ENCODE results near the gene LDLRAD2.
"Not testable (repeated sequence)": the region's sequence is repeated elsewhere in the genome, so short reads cannot be mapped to it uniquely, and the experiment has no call there.

The LDLRAD2 gene

DNA sequence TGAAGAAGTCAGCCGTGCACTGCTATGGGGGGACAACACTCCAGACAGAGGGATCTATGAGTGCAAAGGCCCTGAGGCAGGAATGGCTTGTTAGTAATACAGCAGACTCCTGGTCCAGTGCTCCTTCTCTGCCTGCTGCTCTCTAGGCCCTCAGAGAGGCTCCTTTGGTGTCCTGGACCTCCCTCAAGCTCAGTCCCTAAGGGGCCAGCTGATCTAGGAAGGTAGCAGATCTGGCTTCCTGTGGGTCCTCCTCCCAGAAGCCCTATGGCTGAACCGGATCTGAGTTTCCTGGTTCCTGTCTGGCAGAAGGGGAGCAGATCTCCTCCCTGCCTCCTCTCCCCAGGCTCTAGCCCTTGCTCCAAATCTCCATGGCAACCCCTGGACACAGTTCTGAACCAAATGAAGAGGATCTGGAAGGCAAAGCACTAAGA is at the start of gene LDLRAD2:
Gene LDLRAD2 (plus strand): TSS at position 391 of the 431 bp plus-strand sequence. CDS start 187 bp downstream, outside the sequence.
- DNase-seq (ENCODE audit: low read depth in 2 of 2) = no peak

DNA sequence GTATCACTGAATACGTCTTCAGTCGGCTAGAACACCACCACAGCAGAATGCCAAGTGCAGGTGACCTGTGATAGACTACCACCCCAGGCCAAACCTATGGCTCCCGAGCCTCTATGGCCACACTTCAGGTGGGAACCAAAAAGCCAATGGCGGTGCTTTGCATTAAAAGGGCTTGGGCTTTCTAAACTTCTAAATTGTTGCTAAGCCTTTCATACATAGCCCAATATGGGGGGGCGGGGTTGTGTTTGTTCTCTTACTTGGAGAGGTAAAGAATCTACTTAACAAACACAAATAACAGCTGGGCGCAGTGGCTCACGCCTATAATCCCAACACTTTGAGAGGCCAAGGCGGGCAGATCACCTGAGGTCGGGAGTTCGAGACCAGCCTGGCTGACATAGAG is 48.8 kb upstream of the LDLRAD2 start:
- no peak for DNase-seq (ENCODE audit: low read depth in 2 of 2)

DNA sequence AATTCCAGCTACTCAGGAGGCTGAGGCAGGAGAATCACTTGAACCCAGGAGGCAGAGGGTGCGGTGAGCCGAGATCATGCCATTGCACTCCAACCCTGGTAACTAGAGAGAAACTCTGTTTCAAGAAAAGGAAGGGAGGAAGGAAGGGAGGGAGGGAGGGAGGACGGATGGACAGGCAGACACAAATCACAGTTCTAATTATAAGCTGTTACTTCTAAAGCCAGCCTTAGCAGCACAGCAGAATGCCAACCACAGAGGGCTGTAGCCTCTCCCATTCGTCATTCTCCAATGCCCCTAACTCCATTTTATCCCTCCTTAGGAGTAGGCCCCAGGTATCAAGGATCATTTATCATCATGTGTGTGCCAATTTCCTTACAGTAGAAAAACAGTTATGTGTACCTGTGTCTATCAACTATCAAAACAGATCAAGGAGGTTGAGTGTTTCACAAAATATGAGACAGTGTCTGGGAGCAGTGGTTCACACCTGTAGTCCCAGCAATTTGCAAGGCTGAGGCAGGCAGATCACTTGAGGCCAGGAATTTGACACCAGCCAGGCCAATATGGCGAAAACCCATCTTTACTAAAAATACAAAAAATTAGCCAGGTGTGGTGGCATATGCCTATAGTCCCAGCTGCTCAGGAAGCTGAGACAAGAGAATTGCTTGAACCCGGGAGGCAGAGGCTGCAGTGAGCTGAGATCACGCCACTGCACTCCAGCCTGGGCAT is 48.2 kb upstream of the LDLRAD2 start:
- no peak for DNase-seq (ENCODE audit: low read depth in 2 of 2)

- no peak for DNase-seq (ENCODE audit: low read depth in 2 of 2)
Measured at GRCh38 chr1:21764615-21765423, 47.2 kb upstream of the LDLRAD2 start.

- DNase-seq (ENCODE audit: low read depth in 2 of 2) = no peak
Measured at GRCh38 chr1:21766210-21766609, 45.9 kb upstream of the LDLRAD2 start.

- not testable (repeated sequence) for DNase-seq (ENCODE audit: low read depth in 2 of 2)
Measured at GRCh38 chr1:21767106-21767505, 45.0 kb upstream of the LDLRAD2 start.

DNA sequence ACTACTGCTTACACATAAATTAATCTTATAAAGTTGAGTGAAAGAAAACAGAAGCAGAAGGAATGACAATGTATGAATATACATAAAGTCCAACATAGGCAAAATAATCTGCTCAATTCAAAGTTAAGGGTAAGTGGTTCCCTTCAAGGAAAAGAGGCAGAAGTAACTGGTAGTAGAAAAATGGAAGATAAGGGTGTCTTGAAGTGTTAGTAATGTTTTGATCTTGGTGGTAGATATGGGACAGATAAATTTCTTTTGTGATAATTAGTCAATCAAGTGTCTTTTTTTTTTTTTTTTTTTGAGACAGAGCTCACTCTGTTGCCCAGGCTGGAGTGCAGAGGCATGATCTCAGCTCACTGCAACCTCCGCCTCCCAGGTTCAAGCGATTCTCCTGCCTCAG is 41.9 kb upstream of the LDLRAD2 start:
- DNase-seq (ENCODE audit: low read depth in 2 of 2) = no peak

GRCh38 chr1:21770602-21771001 is 41.5 kb upstream of the LDLRAD2 start:
- not testable (repeated sequence) for DNase-seq (ENCODE audit: low read depth in 2 of 2)

- not testable (repeated sequence) for DNase-seq (ENCODE audit: low read depth in 2 of 2)
Measured at GRCh38 chr1:21771672-21772071, 40.4 kb upstream of the LDLRAD2 start.

DNA sequence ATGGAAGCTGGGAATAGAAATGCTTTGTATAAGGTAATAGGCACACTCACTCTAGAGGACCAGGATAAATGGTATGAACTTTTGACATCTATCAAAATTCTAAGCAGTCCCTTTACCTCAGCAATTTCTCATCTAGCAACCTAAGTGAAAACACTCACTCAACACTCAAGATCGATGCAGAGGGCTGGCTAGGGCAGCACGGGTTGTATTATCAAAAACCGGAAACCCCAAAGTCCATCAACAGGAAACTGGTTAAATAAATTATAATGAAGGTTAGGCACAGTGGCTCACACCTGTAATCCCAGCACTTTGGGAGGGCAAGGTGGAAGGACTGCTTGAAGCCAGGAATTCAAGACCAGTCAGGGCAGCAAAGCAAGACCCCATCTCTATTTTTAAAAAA is 38.5 kb upstream of the LDLRAD2 start:
- DNase-seq (ENCODE audit: low read depth in 2 of 2) = no peak

DNA sequence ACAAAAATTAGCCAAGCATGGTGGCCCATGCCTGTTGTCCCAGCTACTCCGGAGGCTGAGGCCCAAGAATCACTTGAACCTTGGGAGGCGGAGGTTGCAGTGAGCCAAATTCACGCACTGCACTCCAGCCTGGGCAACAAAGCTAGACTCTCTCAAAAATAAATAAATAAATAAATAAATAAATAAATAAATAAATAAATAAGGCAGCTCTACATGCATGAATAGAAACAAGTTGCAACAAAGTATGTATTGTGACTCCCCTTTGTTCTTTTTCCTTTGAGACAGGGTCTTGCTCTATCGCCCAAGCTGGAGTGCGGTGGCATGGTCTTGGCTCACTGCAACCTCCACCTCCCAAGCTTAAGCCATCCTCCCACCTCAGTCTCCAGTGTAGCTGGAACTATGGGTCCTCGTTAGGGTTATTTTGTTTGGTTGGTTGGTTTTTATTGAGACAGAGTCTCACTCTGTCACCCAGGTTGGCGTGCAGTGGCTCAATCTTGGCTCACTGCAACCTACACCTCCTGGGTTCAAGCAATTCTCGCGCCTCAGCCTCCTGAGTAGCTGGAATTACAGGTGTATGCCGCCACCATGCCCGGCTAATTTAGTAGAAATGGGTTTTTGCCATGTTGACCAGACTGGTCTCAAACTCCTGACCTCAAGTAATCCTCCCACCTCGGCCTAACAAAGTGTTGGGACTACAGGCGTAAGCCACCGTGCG is 37.1 kb upstream of the LDLRAD2 start:
- DNase-seq (ENCODE audit: low read depth in 2 of 2) = no peak

DNA sequence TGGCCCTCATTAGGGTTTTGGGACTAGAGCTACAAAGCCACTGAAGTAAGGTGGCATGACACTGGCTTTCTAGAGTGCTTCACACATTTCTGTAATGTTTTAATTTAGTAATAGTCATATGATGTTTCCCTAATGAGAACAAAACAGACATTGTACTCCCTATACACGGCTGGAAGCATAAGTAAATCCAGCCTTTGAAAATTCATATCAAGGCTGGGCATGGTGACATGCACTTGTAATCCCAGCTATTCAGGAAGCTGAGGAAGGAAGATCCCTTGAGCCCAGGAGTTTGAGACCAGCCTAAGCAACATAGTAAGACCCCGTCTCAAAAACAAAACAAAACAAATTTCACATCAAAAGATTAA is 36.5 kb upstream of the LDLRAD2 start:
- no peak for DNase-seq (ENCODE audit: low read depth in 2 of 2)

DNA sequence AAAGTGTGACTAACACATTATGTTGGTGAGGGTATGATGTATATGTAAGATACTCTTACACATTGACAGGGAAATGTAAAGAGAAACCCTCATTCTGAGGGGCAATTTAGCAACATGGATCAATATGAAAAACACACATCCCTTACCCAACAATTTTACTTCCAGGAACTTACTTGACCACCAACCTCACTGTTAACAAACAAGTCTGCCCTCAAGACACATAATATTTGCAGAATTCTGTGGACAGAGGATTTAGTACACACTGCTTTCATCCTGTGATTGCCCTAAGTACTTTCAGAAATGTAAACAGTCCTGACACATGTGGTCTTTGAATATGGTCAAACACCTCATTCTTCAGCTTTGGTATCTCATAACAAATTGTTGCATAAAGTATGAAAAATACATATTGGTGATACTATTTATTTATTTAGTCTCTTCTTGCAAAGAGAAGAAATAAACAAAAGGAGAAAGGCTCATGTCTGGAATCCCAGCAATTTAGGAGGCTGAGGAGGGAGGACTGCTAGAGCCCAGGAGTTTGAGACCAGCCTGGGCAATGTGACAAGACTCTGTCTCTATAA is 36.0 kb upstream of the LDLRAD2 start:
- no peak for DNase-seq (ENCODE audit: low read depth in 2 of 2)

GRCh38 chr1:21776925-21777324 is 35.1 kb upstream of the LDLRAD2 start:
- not testable (repeated sequence) for DNase-seq (ENCODE audit: low read depth in 2 of 2)

DNA sequence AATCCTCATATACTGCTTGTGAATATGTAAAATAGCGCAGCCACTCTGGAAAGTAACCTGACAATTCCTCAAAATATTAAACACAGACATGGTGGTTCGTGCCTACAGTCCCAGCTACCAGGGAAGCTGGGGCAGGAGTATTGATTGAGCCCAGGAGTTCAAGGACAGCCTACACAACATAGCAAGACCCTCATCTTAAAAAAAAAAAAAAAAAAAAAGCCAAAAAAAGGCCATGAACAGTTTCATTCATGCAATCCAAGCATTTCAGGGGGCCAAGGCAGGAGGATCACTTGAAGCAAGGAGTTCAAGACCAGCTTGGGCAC is 33.7 kb upstream of the LDLRAD2 start:
- no peak for DNase-seq (ENCODE audit: low read depth in 2 of 2)

DNA sequence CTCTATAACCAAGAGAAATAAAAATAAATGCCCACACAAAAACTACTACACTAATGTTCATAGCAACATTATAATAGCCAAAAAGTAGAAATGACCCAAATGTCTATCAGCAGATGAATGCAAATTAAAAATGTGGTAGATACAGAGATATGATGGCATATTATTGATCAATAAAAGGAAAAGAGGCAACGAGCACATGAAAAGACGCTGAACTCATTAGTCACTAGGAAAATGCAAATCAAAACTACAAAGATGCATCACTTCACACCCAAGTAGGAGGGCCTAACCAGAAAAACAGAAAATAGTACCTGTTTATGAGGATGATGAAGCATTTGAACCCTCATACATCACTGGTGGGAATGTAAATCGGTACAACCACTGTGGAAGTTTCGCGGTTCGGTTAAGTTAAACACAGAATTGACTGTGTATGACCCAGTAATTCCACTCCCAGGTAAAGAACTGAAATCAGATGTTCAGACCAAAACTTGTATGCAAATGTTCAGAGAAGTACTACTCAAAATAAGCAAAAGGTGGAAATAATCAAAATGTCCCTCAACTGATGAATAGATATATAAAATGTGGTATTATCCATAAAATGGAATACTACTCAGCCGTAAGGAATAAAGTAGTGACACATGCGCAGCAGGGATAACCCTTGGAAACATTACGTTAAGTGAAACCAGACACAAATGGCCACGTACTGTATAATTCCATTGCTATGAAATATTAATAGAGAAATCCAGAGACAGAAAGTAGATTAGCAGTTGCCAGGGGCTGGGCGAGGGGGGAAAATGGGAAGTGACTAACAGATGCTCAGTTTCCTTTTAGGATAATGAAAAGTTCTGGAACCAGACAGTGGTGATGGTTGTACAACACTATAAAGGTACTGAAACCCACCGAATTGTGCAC is 32.2 kb upstream of the LDLRAD2 start:
- DNase-seq (ENCODE audit: low read depth in 2 of 2) = no peak

DNA sequence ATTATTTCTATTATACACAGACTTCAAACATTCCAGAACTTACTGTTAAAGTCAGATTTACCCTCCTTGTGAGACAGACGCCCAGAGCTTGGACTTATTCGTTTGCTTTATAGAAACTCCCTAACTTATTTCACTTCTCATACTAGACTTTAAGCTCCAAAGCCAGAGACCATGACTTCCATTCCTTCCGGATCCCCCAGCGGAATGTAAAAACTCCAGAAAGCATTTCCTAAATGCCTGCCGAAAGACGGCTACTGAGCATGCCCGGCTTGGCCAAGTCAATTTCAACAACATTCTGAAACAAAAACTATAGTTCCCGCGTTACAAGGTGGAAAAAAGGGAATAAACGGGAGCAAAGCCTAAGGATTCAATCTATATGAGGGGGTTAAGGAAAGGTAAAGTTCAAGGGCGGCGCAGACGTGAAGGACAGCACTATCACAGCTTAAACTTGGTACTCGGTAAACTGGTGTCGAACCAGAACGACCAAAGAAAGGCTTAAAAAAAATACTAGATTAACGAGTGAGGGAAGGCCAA is 30.2 kb upstream of the LDLRAD2 start:
- no peak for DNase-seq (ENCODE audit: low read depth in 2 of 2)

- DNase-seq (ENCODE audit: low read depth in 2 of 2) = peak; percentile 4 to 6
Measured at GRCh38 chr1:21782349-21782867, 29.7 kb upstream of the LDLRAD2 start.

DNA sequence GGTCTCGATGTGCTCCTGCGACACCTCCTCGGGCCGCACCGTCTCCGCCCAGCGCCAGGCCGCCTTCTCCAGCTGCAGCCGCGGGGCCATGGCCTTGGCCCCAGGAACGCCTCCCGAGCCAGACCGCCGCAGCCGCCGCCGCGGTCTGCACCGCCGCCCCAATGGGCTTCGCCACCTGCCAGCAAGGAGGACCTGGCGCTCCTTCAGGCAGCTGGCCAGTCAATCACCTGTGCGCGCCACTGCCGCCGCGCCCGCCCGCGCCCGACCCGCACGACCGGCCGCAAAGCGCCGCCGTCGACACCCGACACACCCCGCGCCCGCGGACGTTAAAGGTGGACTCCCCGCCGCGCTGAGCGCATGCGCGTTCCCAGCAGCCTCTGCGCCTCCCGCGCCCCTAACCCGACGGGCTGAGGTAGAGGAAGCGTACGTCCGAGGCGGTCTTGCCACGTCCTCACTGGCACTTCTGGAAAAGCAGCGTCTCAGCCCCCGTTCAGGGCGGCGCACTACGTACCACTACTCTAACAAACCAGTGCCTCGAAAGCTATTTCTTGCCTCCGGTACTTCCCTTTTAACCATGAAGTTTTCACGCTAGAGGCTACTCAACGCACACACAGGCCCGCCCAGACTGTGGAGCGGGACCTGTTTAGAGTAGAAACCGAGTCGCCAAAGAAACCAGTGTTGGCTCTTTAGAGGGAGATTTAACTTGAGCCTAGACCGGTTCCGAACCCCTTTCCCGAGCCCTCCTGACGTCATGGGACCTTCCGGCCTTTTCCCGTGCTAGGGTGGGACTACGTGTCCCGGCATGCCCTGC is 29.0 kb upstream of the LDLRAD2 start, which contains the start of gene USP48:
Gene USP48 (minus strand): TSS at position 282 of the 811 bp plus-strand sequence. CDS start 192 bp downstream, at position 90.
- DNase-seq (ENCODE audit: low read depth in 2 of 2) = peak; percentile 89 to 91

Data from stimulated activated CD8-positive, alpha-beta memory T cell treated with anti-CD3 and anti-CD28 coated beads, Interleukin-7, amount 100 ng/mL, for 1 hour (primary cell).